ENCODE measurements around the gene FOCAD.

DNA sequence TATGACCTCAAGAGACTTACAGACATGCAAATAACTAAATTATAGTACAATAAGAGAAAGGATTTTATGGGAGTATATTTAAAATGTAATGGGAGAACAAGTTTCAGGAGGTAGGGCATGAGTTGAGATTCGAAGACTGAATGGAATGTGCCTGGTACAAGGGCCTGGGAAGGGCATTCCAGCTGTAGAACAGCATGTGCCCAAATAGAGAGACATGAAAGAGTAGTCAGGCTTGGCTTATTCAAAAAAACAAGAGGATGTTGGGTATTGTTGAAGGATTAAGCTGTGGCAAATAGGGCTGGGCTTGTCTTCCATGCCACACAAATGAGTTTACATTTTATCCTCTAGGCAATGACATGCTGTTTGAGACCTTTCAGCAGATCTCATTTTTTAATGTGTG lies 86.9 kb downstream of the FOCAD start:
- no peak for TF ChIP-seq POLR2AphosphoS5 (IDR thresholded peaks at IDR 0.05)
- no peak for TF ChIP-seq CTCF (IDR thresholded peaks at IDR 0.05)
- no peak for TF ChIP-seq EP300 (IDR thresholded peaks at IDR 0.05)

All from stomach (tissue), 4 donors.